Left ventricle myocardium inferior (tissue), 1 donor: ENCODE results near the gene COL4A2. TPM values are rescaled to one million over a fixed set of nuclear protein-coding genes. Genes with fewer than 3 reads are reported as not detected.
A peak's percentile ranks its signal among the peaks of the same experiment; 100 is the strongest.

ENCODE experiments used
- DNase-seq: peaks from one replicate; pipeline ENCODE4 v3.0.0-alpha.2; 2020
- H3K27ac ChIP-seq: fragments of 200-600 bp; replicated peaks from 2 replicates; pipeline ENCODE4 v1.8.0; 2021
- H3K27me3 ChIP-seq: fragments of 200-600 bp; 2 replicates; pipeline ENCODE4 v1.8.0; 2021; ENCODE audit warnings: low read depth
- H3K36me3 ChIP-seq: fragments of 200-600 bp; 2 replicates; pipeline ENCODE4 v1.8.0; 2021
- H3K4me1 ChIP-seq: fragments of 200-600 bp; 2 replicates; pipeline ENCODE4 v1.8.0; 2021
- H3K4me3 ChIP-seq: fragments of 200-600 bp; 2 replicates; pipeline ENCODE4 v1.8.0; 2021; ENCODE audit warnings: mild to moderate bottlenecking, moderate library complexity
- H3K9me3 ChIP-seq: fragments of 200-600 bp; replicated peaks from 2 replicates; pipeline ENCODE4 v1.8.0; 2021
- CTCF ChIP-seq: fragments of 200-600 bp; IDR thresholded peaks from 2 replicates; pipeline ENCODE4 v1.8.0; 2021; ENCODE audit warnings: antibody characterized with exemption, mild to moderate bottlenecking, borderline replicate concordance
- intact Hi-C: fragments of 100-400 bp; cut with micrococcal nuclease; formaldehyde crosslinking; loops from one replicate; pipeline ENCODE4 v1.11.0; 2022
- total RNA-seq: library from RNA; stranded (reverse); fragmentation: NEBNext Ultra II Directional; extraction: Animal tissue kit (Norgen Biotek cat#: 25700); gene quantifications from one replicate; pipeline ENCODE4 v1.2.1, GENCODE V29; 2021
- donor health status: DM: no; HTN: yes; CAD: no; lungs with severe emphysema.

Gene COL4A2
- total RNA-seq, 1 donor from 2014 or later = 117 TPM

- no peak for DNase-seq
- Histone ChIP-seq H3K36me3 (no peaks in the 10 kb centered on the region), H3K4me3 (no peak overlapping the region), H3K27me3 (no peaks in the 10 kb centered on the region), H3K9me3 (no peaks in the 10 kb centered on the region), H3K27ac (peak overlapping the region; percentile 23), H3K4me1 (peaks cover 66% of the 10 kb centered on the region)
- TF ChIP-seq CTCF = no peak
- intact Hi-C loops = no loop called here
Observed at GRCh38 chr13:110382229-110382628, 75.1 kb downstream of the COL4A2 start.

- Histone ChIP-seq H3K27me3 (no peaks in the 10 kb centered on the region), H3K36me3 (no peaks in the 10 kb centered on the region), H3K4me1 (peaks cover 66% of the 10 kb centered on the region), H3K9me3 (no peaks in the 10 kb centered on the region), H3K4me3 (no peak overlapping the region), H3K27ac (no peak overlapping the region)
- TF ChIP-seq CTCF = no peak
- DNase-seq = no peak
- intact Hi-C loops = no loop called here
Observed at GRCh38 chr13:110382830-110383229, 75.7 kb downstream of the COL4A2 start.

GRCh38 chr13:110387451-110388107, 80.5 kb downstream of the COL4A2 start:
- peak overlapping the region; percentile 83 for H3K27ac ChIP-seq
- no peaks in the 10 kb centered on the region for H3K36me3 ChIP-seq
- H3K4me1 ChIP-seq = peaks cover 71% of the 10 kb centered on the region
- peak overlapping the region; percentile 54 for H3K4me3 ChIP-seq
- peak; percentile 62 for DNase-seq
- peak; percentile 11 for TF ChIP-seq CTCF
- no peaks in the 10 kb centered on the region for H3K9me3 ChIP-seq
- H3K27me3 ChIP-seq = no peaks in the 10 kb centered on the region
- intact Hi-C loops = no loop called here

- Histone ChIP-seq H3K27me3 (no peaks in the 10 kb centered on the region), H3K4me1 (peaks cover 78% of the 10 kb centered on the region), H3K4me3 (peak overlapping the region; percentile 54), H3K27ac (peak overlapping the region; percentile 83), H3K9me3 (no peaks in the 10 kb centered on the region), H3K36me3 (no peaks in the 10 kb centered on the region)
- intact Hi-C loops = no loop called here
- no peak for TF ChIP-seq CTCF
- no peak for DNase-seq
Observed at GRCh38 chr13:110388108-110388943, 81.2 kb downstream of the COL4A2 start.

- no peak for DNase-seq
- no peak for TF ChIP-seq CTCF
- intact Hi-C loops = no loop called here
- H3K9me3 ChIP-seq = no peaks in the 10 kb centered on the region
- H3K4me3 ChIP-seq = no peak overlapping the region
- peak overlapping the region; percentile 62 for H3K27ac ChIP-seq
- no peaks in the 10 kb centered on the region for H3K36me3 ChIP-seq
- H3K27me3 ChIP-seq = no peaks in the 10 kb centered on the region
- peaks cover 87% of the 10 kb centered on the region for H3K4me1 ChIP-seq
Observed at GRCh38 chr13:110390567-110390966, 83.5 kb downstream of the COL4A2 start.
